NK-92 (cell line): Measurements from ENCODE around the gene CAPN5.

Experiments used
- DNase-seq: peaks from one replicate; lab custom pipeline; 2025; ENCODE audit not compliant: unreplicated experiment; lab: John Stamatoyannopoulos, UW

CAPN5 gene

DNA sequence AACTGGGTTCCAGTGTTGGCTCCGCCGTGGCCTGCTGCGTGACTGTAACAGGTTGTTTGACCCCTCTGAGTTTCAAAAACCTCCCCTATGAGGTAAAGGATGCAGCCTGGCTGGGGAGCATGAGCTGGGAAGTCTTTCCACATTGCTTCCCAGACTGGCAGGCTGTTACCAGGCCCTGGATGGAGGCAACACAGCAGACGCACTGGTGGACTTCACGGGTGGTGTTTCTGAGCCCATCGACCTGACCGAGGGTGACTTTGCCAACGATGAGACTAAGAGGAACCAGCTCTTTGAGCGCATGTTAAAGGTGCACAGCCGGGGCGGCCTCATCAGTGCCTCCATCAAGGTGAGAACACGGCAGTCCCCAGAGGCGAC lies 47.3 kb downstream of the CAPN5 start:
- DNase-seq: no peak

DNA sequence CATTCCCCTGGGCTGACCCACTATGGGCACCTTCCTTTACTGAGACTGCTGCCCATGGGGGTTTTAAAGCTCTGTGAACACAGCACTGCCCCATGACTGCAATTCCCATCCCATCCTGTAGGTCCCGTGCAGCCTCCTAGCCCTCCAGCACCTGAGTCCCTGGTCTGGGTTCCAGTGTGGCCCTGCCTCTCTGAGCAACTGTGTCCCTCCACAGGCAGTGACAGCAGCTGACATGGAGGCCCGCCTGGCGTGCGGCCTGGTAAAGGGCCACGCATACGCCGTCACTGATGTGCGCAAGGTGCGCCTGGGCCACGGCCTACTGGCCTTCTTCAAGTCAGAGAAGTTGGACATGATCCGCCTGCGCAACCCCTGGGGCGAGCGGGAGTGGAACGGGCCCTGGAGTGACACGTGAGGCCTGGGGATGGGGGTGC lies 48.4 kb downstream of the CAPN5 start:
- DNase-seq: no peak

DNA sequence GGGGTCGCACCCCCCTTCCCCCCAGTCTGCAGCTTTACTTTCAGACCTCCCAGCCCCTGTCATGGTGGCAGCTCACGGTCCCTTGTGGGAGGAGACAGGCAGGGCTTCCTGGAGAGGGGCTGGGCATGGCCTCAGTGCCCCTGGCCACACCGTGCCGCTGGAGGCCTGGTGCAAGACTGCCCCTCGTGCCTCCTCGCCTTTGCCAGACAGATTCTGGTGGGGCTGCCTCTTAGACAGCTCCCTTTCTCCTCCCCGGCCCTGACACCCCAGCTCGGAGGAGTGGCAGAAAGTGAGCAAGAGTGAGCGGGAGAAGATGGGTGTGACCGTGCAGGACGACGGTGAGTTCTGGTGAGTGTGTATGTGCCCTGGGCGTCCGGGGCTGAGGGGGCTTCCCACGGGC lies 49.2 kb downstream of the CAPN5 start:
- no peak for DNase-seq

DNA sequence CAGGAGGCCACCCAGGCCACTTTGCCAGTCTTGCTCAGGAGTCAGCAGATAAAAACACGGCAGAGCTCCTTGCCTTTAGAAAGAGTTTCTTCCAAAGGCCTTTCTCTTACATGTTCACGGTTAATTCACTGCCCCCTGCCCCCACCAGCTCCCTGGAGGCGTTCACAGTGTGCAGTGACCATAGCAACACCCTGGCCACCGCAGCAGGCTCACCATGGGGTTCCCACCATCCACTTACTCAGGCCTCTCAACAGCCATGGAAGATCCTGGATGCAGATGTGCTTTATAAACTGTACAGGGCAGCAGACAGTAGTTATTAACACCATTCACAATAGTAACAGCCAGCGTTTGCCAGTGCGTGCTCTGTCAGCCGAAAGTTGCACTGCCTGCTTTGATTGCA lies 50.7 kb downstream of the CAPN5 start:
- DNase-seq: no peak

DNA sequence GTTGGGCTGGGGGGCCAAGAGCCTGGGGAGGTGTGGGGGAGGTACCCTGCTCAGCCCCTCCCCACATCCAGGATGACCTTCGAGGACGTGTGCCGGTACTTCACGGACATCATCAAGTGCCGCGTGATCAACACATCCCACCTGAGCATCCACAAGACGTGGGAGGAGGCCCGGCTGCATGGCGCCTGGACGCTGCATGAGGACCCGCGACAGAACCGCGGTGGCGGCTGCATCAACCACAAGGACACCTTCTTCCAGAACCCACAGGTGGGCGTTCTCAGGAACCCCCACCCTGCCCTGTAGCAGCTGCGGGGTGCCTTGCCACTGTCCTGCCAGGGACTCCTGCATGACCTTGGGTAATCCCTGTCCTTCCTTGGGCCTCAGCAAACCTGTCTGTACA lies 51.3 kb downstream of the CAPN5 start:
- no peak for DNase-seq

DNA sequence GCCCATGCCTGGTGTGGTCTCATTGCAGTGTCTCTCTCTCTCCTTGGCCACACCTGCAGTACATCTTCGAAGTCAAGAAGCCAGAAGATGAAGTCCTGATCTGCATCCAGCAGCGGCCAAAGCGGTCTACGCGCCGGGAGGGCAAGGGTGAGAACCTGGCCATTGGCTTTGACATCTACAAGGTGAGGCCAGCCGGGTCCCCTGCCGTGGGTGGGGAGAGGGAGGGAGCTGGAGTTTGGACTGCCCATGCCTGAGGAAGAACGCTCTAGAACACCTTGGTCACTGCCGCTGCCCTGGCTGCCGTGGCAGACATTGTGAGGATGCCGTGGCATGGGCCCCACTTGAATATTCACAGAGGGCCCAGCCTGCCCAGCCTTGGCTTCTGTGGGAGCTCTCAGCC lies 52.2 kb downstream of the CAPN5 start:
- DNase-seq: no peak

DNA sequence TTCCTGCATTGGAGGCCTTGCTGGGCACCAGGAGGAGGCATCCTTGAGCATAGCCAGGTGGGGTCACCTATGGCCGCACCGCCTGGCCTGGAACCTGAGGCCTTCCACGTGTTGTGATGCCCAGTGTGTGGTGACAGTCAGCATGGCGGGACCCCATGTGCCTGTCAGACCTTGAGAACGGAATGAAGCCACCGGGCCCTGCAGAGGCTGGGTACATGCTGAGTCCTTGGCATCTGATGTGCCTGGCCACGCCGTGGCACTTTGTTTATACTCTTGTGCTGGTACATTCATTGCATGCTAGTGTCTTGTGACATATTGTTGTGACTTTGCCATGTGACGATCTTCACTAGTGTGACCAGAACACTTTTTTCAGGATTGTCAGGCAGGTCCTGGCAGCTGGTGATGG lies 52.8 kb downstream of the CAPN5 start:
- DNase-seq: no peak

DNA sequence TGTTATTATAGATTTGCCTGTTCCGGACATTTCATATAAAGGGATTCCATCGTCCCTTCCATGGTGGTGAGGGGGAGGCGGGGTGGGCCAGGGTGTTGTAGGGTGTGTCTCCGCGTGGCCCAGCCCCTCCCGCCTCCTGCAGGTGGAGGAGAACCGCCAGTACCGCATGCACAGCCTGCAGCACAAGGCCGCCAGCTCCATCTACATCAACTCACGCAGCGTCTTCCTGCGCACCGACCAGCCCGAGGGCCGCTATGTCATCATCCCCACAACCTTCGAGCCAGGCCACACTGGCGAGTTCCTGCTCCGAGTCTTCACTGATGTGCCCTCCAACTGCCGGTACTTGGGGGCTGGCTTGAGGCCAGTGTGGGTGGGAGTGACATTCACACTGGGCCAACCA lies 53.8 kb downstream of the CAPN5 start:
- no peak for DNase-seq

DNA sequence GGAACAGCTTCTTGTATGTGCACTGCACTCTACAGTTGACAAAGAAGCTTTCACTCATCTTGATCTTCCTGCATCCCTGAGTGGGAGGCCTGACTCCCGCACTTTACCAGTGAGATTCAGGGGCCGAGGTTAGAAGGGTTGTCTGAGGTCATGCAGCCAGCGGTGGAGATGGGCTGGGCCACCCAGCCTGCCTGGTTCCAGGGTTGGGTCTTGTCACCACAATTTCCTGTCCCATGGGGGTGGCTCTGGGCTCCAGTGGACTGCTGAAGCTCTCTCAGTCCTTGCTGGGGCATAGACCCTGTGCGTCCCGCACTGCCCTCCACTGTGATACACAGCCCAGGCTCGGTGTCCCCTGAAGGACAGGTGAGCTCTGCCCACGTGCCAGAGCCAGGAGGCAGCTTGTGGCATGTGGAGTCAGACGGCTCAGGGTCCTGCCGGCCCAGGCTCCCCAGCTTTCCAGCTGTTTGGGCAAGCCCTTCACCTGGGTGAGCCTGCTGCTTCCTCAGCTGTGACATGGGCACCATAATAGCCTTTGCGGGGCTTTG lies 54.4 kb downstream of the CAPN5 start:
- DNase-seq: no peak

DNA sequence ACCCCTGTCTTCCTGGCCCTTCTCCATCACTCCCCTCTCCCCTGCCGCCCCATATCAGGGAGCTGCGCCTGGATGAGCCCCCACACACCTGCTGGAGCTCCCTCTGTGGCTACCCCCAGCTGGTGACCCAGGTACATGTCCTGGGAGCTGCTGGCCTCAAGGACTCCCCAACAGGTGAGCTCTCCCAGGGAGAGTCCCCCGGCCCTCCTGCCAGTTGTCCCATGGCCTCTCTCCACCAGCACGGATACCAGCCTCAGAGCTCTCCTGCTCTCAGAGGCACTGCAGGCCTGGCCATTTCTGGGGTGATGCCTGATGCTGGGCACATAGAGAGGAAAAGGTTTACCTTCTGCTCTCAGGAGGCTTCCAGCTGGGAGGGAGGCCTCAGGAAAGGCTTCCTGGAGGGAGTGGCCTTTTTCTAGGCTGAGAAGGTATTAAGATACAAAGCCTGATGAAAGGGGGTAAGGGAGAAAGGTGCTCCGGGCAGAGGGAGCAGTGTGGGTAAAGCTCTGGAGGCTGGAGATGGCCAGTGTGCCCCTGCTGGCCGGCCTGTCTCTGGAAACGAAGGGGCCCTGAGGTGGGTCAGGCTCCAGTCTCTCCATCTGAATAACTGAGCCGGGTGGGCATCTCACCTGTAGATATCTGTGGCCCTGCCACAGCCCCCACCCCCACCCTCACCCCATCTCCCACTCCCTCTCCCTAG lies 55.3 kb downstream of the CAPN5 start:
- no peak for DNase-seq

DNA sequence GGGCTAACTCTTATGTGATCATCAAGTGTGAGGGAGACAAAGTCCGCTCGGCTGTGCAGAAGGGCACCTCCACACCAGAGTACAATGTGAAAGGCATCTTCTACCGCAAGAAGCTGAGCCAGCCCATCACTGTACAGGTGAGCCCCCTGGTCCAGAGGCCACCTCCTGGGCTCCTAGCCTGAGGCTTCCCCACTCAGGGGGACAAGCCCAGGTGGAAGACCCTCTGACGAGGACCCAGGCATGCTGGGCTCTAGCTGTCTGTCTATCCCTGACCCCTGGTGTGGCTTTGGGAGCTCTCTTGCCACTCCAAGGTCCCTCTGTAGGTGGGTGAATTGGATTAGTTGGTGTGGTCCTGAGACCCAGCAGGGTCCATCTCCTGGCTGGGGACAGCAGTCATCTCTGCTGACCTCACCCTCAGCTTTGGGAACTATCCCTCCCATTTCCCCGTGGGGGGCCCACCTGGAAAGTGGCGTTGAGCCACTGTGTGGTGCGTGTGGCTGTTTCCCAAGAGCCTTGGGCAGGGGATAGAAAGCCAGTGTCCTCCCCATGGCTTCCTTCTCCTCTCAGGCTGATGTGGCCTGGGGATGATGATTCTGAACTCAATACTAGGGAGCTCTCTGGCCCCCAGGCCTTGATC lies 55.9 kb downstream of the CAPN5 start:
- DNase-seq: no peak

DNA sequence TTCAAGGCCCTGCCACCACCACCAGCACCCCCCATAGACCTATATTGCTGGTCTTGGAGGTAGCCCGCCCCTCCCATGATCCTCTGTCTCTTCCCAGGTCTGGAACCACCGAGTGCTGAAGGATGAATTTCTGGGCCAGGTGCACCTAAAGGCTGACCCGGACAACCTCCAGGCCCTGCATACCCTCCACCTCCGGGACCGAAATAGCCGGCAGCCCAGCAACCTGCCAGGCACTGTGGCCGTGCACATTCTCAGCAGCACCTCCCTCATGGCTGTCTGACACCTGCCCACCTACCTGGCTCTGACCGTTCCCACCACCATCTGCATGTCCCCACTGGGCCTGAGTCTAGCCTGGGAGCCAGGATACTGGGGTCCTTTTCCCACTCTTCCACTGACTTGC lies 56.8 kb downstream of the CAPN5 start:
- no peak for DNase-seq

DNA sequence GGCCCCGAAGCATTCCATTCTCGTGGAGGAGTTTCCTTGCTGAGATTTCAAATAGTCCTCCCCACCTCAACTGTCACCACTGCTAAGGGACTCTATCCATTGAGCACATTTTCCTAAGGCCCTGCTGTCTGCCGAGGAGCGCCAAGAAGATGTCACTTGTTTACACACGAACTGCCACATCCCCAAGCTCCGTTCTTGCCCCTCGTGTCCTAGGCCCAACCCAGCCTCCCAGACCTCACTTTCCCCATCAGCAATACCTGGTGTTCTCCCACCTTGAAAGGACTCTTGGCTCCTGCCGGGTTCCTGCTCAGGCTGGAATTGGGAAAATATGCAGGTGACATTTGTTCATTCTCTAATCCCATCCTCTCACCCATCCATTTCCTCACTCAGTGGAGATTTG lies 57.3 kb downstream of the CAPN5 start:
- no peak for DNase-seq

DNA sequence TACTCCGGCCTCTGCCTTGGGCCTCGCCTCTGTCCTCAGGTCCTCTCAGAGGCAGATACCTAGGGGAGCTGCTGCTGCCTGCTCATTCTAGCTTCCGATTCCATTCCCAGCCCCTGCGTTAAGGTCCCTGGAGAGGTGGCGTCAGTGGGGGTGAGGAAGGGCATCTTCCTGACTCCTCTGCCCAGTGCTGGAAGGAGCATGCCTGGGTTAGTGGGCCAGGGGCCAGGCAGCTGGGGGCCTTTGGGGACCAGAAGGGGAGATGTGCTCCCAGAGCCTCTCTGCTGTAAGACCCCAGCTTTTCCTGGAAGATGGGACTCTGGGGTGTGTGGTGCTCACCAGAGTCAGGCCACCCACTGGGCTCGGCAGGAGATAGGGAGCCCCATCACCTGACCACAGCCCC lies 57.7 kb downstream of the CAPN5 start:
- no peak for DNase-seq

DNA sequence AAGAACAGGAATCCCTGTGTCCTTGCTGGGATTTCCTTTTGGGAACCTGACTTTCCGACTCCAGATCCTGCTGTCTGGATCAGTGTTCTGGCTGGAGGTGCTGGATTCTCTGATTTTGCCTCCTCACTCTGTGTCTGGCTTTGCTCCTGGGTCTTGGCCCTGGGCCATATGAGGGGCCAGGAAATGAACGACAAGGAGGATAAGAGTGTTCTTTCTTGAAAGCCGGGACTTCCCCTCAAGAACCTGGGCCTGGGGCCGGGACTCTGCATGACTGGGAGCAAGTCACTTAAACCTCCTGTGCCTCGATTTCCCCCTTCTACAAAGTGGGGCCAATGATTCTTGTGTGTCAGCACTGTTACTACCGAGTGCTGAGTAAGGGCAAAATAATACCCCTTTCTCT lies 58.4 kb downstream of the CAPN5 start:
- DNase-seq: no peak

DNA sequence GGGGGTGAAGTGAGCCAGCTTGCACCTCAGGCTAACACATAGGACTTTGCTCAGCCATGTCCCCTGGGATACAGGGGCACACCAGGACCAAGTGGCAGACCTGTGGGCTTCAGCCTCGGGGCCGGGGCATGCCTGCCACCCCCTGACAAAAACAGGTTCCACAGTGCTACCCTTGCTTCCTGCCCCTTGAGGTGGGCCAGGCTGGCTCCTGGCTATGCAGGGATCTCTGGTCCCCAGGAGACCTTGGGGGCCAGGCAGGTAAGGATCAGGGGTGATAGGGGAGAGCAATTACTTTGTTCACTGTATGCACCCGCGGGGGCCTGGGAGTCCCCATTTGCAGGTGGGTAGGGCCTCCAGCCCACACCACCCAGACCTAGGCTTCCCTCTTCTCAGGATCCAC lies 58.9 kb downstream of the CAPN5 start:
- DNase-seq: no peak

DNA sequence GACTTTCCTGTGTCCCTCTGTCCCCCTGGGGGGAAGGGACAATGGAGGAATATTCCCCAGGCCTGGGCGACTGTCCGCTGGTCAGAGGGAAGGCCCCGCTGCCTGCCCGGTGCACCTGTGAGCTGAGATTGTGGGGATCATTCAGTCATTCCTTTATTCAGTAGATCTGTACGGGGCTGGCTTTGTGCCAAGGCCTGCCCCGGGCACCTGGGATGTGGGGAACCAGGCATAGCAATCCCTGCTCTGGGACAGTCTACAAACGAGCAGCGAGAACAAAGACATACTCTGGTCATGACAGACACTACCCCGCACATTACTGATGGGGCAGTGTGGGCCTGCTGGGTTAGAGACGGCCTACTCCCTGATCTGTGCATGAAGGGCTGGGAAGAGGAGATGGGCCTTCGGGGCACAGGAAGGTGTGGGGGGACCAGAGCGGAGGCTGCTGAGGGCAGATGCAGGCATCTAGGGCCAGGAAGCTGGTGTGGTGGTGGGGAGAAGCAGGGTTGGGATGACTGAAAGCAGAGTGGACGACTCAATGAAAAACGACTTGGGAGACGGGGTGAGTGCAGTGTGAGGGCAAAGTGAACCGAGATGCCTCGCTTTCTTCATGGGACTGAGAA lies 59.5 kb downstream of the CAPN5 start:
- DNase-seq: no peak

DNA sequence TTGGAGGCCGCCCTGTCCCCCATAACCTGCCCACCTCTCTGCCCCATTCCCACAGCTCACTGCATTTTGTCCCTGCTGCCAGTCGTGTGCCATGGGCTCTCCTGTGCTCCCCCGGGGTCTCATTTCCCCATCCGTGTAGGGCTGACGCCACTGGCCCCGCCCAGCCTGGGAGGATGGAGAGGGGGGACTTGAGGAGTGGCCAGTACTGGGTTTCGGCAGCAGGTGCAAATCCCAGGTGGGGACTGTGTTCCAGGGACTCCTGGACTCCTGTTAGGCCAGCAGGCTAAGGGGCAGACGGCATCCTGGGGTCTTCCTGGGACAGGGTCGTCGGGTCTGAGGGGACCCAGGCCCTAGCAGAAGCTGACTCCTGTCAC lies 60.1 kb downstream of the CAPN5 start:
- DNase-seq: no peak

DNA sequence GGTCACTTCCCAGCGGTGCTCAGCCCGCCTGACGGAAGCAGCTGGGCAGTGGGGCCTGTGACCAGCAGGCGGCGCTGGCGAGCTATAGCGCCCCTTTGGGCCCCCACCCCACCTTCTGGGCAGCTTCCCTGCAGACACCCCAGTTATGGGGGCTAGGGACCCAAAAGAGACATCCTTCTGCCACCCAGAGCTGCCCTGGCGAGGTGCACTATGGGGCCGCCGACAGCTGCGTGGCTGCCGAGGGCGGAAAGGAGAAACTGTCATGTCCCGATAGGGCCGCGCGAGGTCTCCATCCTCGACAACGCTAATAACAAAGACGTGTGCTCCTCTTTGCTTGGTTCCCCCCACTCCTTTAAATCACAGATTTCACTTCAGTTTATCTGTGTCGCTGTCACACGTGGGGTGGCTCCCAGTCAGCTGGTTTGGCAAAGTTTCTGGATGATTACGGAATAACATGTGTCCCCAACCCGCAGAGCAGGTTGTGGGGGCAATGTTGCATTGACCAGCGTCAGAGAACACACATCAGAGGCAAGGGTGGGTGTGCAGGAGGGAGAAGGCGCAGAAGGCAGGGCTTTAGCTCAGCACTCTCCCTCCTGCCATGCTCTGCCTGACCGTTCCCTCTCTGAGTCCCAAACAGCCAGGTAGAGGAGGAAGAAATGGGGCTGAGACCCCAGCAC lies 60.6 kb downstream of the CAPN5 start:
- no peak for DNase-seq

DNA sequence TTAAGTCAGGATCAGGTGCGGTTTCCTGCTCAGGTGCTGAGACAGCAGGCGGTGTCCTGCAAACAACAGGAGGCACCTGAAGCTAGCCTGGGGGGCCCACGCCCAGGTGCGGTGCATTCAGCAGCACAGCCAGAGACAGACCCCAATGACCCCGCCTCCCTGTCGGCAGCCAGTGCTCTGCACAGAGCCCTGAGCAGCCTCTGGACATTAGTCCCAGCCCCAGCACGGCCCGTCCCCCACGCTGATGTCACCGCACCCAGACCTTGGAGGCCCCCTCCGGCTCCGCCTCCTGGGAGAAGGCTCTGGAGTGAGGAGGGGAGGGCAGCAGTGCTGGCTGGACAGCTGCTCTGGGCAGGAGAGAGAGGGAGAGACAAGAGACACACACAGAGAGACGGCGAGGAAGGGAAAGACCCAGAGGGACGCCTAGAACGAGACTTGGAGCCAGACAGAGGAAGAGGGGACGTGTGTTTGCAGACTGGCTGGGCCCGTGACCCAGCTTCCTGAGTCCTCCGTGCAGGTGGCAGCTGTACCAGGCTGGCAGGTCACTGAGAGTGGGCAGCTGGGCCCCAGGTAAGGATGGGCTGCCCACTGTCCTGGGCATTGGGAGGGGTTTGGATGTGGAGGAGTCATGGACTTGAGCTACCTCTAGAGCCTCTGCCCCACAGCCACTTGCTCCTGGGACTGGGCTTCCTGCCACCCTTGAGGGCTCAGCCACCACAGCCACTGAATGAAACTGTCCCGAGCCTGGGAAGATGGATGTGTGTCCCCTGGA lies 61.3 kb downstream of the CAPN5 start, which contains the start of gene MYO7A:
TSS of gene MYO7A (plus strand) at position 327 of the 772 bp plus-strand sequence. CDS start 2,389 bp downstream, outside the sequence.
- no peak for DNase-seq
